ENCODE measurements around the gene JADE1. TPM values are rescaled to one million over a fixed set of nuclear protein-coding genes. Genes with fewer than 3 reads are reported as not detected.

The JADE1 gene
- total and polyA plus RNA-seq, 9 of the 15 experiments (the other 6 are each of a cell fraction or from before 2014, with no cell fraction given) = 8.3 to 37.9 (median 24.4) TPM

GRCh38 chr4:128811571-128812441 is 2.3 kb downstream of the JADE1 start (continued):
- TF ChIP-seq HBP1 (CRISPR knock-in tag; IDR thresholded peaks at IDR 0.05) (0 out of 2 replicates have a peak, but pooled peaks have one; percentile 37), NELFE (IDR thresholded peaks at IDR 0.05; ENCODE audit: insufficient read depth, insufficient read length) (no peak), RREB1 (CRISPR knock-in tag; IDR thresholded peaks at IDR 0.05) (no peak), ZNF124 (CRISPR knock-in tag; IDR thresholded peaks at IDR 0.05) (no peak), ZNF140 (CRISPR knock-in tag; IDR thresholded peaks at IDR 0.05) (no peak), SPI1 (IDR thresholded peaks at IDR 0.05; ENCODE audit: borderline replicate concordance, low read depth, low read length) (no peak), ZNF311 (CRISPR knock-in tag; IDR thresholded peaks at IDR 0.05) (no peak), ZNF785 (CRISPR knock-in tag; IDR thresholded peaks at IDR 0.05) (no peak), TEAD4 (IDR thresholded peaks at IDR 0.05; ENCODE audit: low read length) (no peak), TEAD4 (CRISPR knock-in tag; IDR thresholded peaks at IDR 0.05; ENCODE audit: borderline replicate concordance) (no peak), MTA1 (IDR thresholded peaks at IDR 0.05; ENCODE audit: borderline replicate concordance) (no peak), NFIX (CRISPR knock-in tag; IDR thresholded peaks at IDR 0.05; ENCODE audit: low read depth) (no peak), POU5F1 (IDR thresholded peaks at IDR 0.05; ENCODE audit: borderline replicate concordance, low read depth, low read length, partially characterized antibody) (no peak), ZEB2 (IDR thresholded peaks at IDR 0.05) (no peak)
- TF ChIP-seq, protein P1, sequence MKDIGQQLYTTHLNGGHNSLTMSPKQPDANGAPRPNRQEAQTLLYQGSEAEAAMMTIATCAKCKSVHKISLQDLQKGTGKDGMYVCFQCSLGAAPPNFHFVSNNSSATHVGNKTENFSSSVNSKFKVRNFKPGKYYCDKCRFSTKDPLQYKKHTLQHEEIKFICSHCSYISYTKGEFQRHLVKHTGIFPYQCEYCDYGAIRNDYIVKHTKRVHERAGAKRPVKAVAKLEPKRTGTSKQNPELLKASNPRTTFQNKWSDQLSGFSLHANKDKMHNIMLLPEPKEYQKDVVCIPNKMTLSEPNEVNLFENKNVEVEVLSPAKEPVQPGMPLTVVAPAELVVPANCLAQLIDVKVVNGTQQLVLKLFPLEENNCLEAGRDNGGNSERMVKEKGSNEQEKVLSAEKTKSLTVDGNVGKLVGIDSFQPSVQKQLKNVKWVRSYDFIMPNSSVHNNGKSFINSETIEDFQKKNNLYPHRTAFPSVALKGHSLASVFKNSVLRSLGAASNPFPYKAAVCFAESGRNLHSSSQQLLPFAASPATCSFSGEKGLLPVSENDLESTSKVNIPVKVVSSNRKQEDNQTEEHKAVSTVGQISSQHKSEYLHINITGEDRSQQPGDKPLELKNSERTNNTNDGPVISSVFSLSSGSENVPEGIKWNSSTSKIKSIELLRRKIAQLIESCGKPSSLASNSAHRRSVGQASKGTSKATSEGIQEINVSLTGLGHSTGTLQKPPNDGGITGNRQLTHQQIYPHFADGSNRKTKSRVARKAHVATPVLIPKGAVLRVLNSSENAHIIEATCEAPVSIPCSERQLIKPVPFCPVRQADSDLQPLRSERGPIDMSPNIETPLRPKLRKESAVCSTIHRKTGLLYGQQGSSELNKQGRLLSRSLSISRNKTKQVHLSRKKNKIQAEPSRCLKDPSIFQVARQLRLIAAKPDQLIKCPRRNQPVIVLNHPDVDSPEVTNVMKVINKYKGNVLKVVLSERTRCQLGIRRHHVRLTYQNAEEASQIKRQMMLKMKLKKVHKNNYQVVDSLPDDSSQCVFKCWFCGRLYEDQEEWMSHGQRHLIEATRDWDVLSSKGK (CRISPR knock-in tag; IDR thresholded peaks at IDR 0.05) = no peak

All from K562 (cell line).